GM20000 (cell line): ENCODE results near the gene POC1A.

ENCODE experiments used
- DNase-seq: peaks from one replicate; pipeline ENCODE4 v3.0.0; 2012; ENCODE audit warnings: low spot score
- TF ChIP-seq, protein P1 (sequence below): IDR thresholded peaks from 2 replicates; pipeline ENCODE4 v1.5.1; 2012; ENCODE audit warnings: mild to moderate bottlenecking, control low read depth; ENCODE audit errors: extremely low read depth, missing control alignments

Gene POC1A

DNA sequence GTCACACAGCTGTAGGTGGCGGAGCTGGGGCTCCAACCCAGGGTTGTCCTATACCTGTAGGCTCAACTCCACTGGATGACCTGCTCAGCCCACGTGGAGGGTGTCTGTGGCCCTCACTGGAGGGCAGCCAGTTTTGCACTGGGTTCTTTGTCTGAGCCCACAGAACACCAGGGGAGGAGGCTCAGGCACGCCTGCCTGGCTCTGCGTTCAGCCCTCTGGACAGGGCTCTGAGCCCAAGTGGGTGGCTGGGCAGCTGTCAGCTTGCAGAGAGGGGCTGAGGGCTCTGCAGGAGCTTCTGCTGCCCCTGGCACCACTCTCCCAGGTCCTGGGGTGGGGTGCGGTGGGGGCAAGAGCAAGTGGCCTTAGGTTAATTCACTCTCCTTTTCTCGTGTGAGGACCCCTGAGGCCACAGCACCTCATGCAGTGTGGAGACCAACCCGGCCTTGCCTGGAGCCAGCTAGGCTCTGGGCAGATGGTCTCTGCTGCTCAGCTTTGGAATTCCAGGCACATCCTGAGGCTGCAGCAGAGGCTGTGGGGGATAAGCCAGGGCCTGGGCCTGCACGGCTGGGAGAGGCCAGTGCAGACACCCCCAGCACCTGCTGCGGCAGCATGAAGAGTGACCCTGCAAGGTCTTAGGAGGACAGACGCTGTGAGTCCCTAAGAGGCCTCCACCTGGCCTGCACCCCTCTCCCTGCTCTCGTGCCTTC is 121.4 kb downstream of the POC1A start:
- no peak for DNase-seq
- TF ChIP-seq, protein P1, sequence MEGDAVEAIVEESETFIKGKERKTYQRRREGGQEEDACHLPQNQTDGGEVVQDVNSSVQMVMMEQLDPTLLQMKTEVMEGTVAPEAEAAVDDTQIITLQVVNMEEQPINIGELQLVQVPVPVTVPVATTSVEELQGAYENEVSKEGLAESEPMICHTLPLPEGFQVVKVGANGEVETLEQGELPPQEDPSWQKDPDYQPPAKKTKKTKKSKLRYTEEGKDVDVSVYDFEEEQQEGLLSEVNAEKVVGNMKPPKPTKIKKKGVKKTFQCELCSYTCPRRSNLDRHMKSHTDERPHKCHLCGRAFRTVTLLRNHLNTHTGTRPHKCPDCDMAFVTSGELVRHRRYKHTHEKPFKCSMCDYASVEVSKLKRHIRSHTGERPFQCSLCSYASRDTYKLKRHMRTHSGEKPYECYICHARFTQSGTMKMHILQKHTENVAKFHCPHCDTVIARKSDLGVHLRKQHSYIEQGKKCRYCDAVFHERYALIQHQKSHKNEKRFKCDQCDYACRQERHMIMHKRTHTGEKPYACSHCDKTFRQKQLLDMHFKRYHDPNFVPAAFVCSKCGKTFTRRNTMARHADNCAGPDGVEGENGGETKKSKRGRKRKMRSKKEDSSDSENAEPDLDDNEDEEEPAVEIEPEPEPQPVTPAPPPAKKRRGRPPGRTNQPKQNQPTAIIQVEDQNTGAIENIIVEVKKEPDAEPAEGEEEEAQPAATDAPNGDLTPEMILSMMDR: no peak

DNA sequence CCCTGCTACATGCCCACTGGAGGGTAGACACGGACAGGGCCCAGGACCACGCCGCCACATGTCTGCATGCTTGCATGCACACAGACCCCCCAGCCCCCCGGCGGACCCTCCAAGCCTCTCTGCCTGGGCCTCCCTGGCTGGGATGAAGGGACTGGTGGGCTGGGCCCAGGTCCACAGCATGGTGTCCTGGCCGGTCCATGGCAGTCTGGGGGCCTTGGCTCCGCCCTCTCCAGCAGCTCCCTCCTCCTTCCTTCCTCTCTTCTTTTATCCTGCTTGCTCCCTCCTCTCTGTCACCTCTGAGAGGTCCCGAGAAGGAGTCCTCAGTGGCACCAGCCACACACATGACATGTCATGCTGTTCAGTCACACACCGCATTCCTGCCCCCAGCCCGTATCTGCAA is 122.3 kb downstream of the POC1A start:
- no peak for DNase-seq
- TF ChIP-seq, protein P1: no peak

DNA sequence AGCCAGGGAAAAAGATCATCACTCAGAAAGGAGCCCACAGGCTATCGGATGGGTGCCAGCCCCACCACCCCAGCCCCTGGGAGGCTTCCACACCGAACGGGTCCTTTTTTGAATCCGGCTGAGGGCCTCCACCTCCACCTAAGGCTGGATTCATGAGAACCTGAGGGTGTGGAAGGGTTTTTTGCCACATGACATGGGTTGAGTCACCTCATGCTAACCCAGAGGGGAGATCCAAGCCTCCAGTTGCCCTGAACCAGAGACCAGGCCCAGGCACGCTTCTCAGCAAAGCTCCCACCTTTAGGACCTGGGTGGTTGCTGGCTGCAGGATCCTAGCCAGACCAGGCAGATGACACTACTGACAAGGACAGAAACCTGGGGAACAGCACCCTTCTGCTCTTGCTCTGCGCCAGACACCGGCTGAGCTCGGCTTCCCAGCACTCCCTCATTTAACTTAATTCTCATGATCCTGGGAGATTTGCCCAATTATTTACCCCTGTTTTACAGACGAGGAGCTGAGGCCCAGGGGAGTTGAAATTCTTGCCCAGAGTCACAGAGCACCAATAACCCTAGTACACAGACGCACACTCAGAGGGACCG is 123.4 kb downstream of the POC1A start:
- DNase-seq: no peak
- TF ChIP-seq, protein P1: no peak

DNA sequence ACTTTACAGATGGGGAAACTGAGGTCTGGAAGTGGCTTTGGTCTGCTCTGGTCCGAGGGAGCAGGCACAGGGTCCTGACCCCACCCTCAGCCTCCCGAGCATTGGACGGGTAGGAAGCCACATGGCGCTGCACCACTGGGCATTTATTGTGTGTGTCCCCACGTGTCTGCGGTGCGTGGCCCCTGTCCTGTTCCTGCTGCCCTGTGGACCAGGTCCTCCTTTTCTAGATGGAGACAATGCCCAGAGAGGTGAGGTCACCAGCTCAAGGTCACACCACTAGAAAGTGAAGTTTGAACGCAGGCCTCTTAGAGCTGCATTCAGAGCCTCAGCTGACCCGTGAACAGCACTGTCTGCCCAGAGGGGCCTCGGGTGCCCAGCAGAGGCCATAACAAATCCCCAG is 124.7 kb downstream of the POC1A start:
- TF ChIP-seq, protein P1: no peak
- DNase-seq: no peak

DNA sequence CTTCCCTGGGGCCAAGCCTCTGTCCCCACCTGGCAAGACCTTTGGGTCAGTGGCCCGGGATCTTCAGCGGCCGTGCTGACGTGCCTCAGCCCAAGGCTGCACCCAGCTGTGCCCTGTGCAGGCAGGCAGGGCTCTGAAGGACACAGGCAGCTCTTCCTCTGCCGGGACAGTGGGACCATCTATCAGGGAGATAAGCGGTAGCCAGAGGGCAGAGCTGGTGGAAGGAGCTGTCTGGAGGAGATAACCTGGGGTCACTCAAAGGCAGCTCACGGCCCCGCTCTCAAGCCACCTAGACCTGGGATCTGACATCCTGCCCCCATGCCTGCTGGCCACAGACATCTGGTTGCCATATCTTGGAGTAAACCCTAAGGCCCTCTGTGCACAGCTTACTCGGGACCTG is 125.2 kb downstream of the POC1A start:
- no peak for DNase-seq
- TF ChIP-seq, protein P1: no peak

DNA sequence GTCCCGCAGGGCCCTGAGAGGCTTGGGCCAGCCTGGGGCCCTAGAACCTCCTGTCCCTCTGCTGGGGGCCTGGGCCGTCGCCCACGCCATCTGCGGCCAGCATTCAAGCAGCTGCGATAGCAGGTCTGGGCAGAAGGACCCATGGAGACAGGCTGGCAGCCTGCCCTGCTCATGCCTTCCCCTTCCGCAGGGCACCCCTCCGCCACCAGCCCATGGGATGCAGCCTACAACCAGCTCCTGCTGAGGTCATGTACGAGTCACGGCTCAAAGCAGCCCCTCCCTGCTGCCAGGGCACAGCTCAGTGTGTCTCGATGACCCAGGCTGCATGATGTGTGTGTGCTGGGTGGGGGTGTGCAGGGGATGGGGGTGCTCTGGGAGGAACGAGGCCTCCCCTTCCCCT is 125.7 kb downstream of the POC1A start:
- TF ChIP-seq, protein P1: no peak
- no peak for DNase-seq

DNA sequence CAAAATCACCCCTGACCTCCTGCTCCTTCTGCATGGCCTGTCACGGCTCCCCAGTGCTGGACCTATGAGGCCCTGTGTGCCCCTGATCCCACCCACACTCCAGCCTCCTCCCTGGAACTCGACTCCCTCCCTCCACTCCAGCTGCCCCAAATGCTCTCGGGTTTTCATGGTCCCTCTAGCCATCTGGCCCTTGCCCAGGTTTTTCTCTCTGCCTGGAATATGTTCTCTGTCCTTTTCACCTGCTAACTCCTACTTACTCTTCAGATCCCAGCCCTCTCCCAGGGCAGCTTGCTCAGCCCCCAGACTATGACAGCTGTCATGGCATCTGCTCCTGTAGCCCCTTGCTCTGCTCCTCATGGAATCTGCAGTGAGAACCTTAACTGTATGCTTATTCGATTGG is 128.2 kb downstream of the POC1A start:
- no peak for DNase-seq

More for the DNA sequence above, 128.2 kb downstream of the POC1A start:
- TF ChIP-seq, protein P1: no peak
